ENCODE measurements around the gene FCHO2.

DNA sequence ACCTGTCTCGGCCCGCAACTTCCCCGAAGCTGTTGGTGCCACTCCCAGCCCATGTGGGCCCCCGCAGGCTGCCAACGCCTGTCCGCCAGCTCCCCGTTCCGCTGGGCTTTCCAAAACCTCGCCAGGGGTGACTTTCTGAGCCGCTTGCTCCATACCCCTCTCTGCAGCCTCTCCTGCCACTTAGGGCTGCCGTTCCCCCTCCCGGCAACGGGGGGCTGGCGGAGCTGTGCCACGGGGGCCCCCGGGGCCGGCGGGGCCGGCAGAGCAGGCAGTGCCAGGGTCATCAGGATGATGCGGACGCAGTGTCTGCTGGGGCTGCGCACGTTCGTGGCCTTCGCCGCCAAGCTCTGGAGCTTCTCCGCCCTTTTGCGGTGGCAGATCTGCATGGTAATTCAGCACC lies 40.8 kb downstream of the FCHO2 start:
- TF ChIP-seq CTCF (IDR thresholded peaks at IDR 0.05) (no peak), POLR2A (IDR thresholded peaks at IDR 0.05) (no peak)

Data from thyroid gland (tissue), 4 donors.